Bronchial epithelial cell (primary cell): ENCODE results near the gene FUT8. TPM values are rescaled to one million over a fixed set of nuclear protein-coding genes. Genes with fewer than 3 reads are reported as not detected.

ENCODE experiments used
- DNase-seq: peaks from one replicate; pipeline ENCODE4 v3.0.0-alpha.2; 2010; ENCODE audit warnings: low read depth
- FAIRE-seq: peaks from 2 replicates; lab custom pipeline; 2011; peaks lifted over from hg19 to GRCh38; lab: Jason Lieb, UNC
- H3K27me3 ChIP-seq: 2 replicates; pipeline ENCODE4 v1.5.1; 2011; ENCODE audit warnings: low read length; ENCODE audit not compliant: control insufficient read depth, insufficient read depth
- H3K36me3 ChIP-seq: 2 replicates; pipeline ENCODE4 v1.5.1; 2011; ENCODE audit warnings: low read length; ENCODE audit not compliant: control insufficient read depth, insufficient read depth
- H3K4me3 ChIP-seq: 2 replicates; pipeline ENCODE4 v1.5.1; 2011; ENCODE audit warnings: mild to moderate bottlenecking, low read depth, low read length, control low read depth
- total RNA-seq: library from RNA; depleted of rRNA; stranded (reverse); fragments of >200 nt; gene quantifications from 2 replicates; pipeline ENCODE4 v1.2.1, GENCODE V29; 2014
- TF ChIP-seq, protein P1 (sequence below): IDR thresholded peaks from 2 replicates; pipeline ENCODE4 v1.5.1; 2011; ENCODE audit warnings: mild to moderate bottlenecking, moderate library complexity, low read length, control low read depth, inconsistent platforms; ENCODE audit not compliant: insufficient read depth, severe bottlenecking

FUT8 gene
- total RNA-seq, 1 donor from 2014 or later: 16.3 TPM

DNA sequence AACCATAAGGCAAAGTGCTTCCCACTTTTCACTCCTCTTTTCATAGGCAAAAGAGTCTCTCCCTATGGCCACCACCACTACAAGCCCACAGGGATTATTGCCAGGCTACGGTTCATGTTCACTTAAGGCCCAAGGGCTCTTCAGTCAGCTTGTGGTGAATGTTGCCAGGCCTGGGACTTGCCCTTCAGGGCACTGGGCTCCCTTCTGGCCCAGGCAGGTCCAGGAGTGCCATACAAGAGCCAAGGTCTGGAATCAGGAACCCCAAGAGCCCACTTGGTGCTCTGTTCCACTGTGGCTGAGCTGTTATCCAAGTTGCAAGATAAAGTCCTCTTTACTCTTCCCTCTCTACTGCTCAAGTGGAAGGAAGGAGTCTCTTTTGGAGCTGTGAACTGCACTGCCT, 307.6 kb downstream of the FUT8 start:
- TF ChIP-seq, protein P1, sequence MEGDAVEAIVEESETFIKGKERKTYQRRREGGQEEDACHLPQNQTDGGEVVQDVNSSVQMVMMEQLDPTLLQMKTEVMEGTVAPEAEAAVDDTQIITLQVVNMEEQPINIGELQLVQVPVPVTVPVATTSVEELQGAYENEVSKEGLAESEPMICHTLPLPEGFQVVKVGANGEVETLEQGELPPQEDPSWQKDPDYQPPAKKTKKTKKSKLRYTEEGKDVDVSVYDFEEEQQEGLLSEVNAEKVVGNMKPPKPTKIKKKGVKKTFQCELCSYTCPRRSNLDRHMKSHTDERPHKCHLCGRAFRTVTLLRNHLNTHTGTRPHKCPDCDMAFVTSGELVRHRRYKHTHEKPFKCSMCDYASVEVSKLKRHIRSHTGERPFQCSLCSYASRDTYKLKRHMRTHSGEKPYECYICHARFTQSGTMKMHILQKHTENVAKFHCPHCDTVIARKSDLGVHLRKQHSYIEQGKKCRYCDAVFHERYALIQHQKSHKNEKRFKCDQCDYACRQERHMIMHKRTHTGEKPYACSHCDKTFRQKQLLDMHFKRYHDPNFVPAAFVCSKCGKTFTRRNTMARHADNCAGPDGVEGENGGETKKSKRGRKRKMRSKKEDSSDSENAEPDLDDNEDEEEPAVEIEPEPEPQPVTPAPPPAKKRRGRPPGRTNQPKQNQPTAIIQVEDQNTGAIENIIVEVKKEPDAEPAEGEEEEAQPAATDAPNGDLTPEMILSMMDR: no peak
- Histone ChIP-seq H3K27me3 (no peaks in the 10 kb centered on the region), H3K36me3 (no peaks in the 10 kb centered on the region), H3K4me3 (no peak overlapping the region)
- FAIRE-seq (no peak), DNase-seq (no peak)

- FAIRE-seq (no peak), DNase-seq (no peak)
- no peaks in the 10 kb centered on the region for H3K36me3 ChIP-seq
- no peaks in the 10 kb centered on the region for H3K27me3 ChIP-seq
- TF ChIP-seq, protein P1: no peak
- H3K4me3 ChIP-seq: no peak overlapping the region
Measured at GRCh38 chr14:65720743-65721142, 308.2 kb downstream of the FUT8 start.

- Histone ChIP-seq H3K4me3 (no peak overlapping the region), H3K27me3 (no peaks in the 10 kb centered on the region), H3K36me3 (no peaks in the 10 kb centered on the region)
- DNase-seq: no peak
- FAIRE-seq: no peak
- TF ChIP-seq, protein P1: no peak
Measured at GRCh38 chr14:65723348-65723747, 310.8 kb downstream of the FUT8 start.

- DNase-seq (no peak), FAIRE-seq (no peak)
- no peak overlapping the region for H3K4me3 ChIP-seq
- H3K36me3 ChIP-seq: no peaks in the 10 kb centered on the region
- TF ChIP-seq, protein P1: no peak
- H3K27me3 ChIP-seq: no peaks in the 10 kb centered on the region
Measured at GRCh38 chr14:65728604-65729003, 316.1 kb downstream of the FUT8 start.

GRCh38 chr14:65729566-65729965, 317.0 kb downstream of the FUT8 start:
- no peaks in the 10 kb centered on the region for H3K36me3 ChIP-seq
- TF ChIP-seq, protein P1: no peak
- FAIRE-seq (no peak), DNase-seq (no peak)
- no peak overlapping the region for H3K4me3 ChIP-seq
- no peaks in the 10 kb centered on the region for H3K27me3 ChIP-seq

- H3K27me3 ChIP-seq: no peaks in the 10 kb centered on the region
- no peaks in the 10 kb centered on the region for H3K36me3 ChIP-seq
- no peak for FAIRE-seq
- TF ChIP-seq, protein P1: no peak
- no peak for DNase-seq
- no peak overlapping the region for H3K4me3 ChIP-seq
Measured at GRCh38 chr14:65731933-65732506, 319.5 kb downstream of the FUT8 start.
